ENCODE measurements around the gene HTR2A. TPM values are rescaled to one million over a fixed set of nuclear protein-coding genes. Genes with fewer than 3 reads are reported as not detected.

The HTR2A gene
- 1 to 10 TPM in 1 of 4 donors, under 1 TPM in 3; 0.11 to 1.1 (median 0.31) TPM for total RNA-seq
- polyA plus RNA-seq = 0.32 TPM
- long read RNA-seq, donor 1 = 0 reads
- long read RNA-seq, donor 2 = 0 reads
- long read RNA-seq, donor 3 = 0 reads
- long read RNA-seq, donor 4, full-length matches to known transcripts = 1 of 1 reads
- long read RNA-seq, donor 4, partial matches to known transcripts = 0 of 1 reads
- long read RNA-seq, donor 4, other reads (novel, unspliced or antisense) = 0 of 1 reads

GRCh38 chr13:46896341-46897137, at the start of gene HTR2A:
Gene HTR2A (minus strand): TSS chr13:46897053. CDS start chr13:46895906, 1,147 bp downstream.
- ATAC-seq (peak; percentile 55 to 65), DNase-seq (peak; percentile 48 to 82 (median 66))
- Histone ChIP-seq H3K9me3 (ENCODE audit: control insufficient read depth, low read length) (no peaks in the 10 kb centered on the region), H3K4me3 (ENCODE audit: low read length) (peak within 1 kb of the TSS; percentile 31), H3K27ac (ENCODE audit: low read length) (no peak within 1 kb of the TSS), H3K27me3 (ENCODE audit: control insufficient read depth, insufficient read depth) (no peaks in the 10 kb centered on the region), H3K4me1 (ENCODE audit: control insufficient read depth, insufficient read depth, low read length) (no peaks in the 10 kb centered on the region)
- intact Hi-C loops (cut with DNase I) = no loop called here
- WGBS = 17% methylated on average over 13 of the region's 13 CpGs

- WGBS = 93% methylated on average over 4 of the region's 4 CpGs
- Histone ChIP-seq H3K4me3 (ENCODE audit: low read length) (no peak overlapping the region), H3K9me3 (ENCODE audit: control insufficient read depth, low read length) (no peaks in the 10 kb centered on the region), H3K27me3 (ENCODE audit: control insufficient read depth, insufficient read depth) (no peaks in the 10 kb centered on the region), H3K4me1 (ENCODE audit: control insufficient read depth, insufficient read depth, low read length) (no peaks in the 10 kb centered on the region), H3K27ac (ENCODE audit: low read length) (no peak overlapping the region)
- no peak for DNase-seq
- intact Hi-C loops (cut with DNase I) = no loop called here
- ATAC-seq = no peak
Observed at GRCh38 chr13:46936525-46936924, 39.7 kb upstream of the HTR2A start.

- WGBS = 64% methylated on average over 1 of the region's 1 CpG
- no peaks in the 10 kb centered on the region for H3K4me1 ChIP-seq (ENCODE audit: control insufficient read depth, insufficient read depth, low read length)
- intact Hi-C loops (cut with DNase I) = no loop called here
- H3K27ac ChIP-seq (ENCODE audit: low read length) = no peak overlapping the region
- H3K4me3 ChIP-seq (ENCODE audit: low read length) = no peak overlapping the region
- DNase-seq = no peak
- no peak for ATAC-seq
- H3K9me3 ChIP-seq (ENCODE audit: control insufficient read depth, low read length) = no peaks in the 10 kb centered on the region
- H3K27me3 ChIP-seq (ENCODE audit: control insufficient read depth, insufficient read depth) = no peaks in the 10 kb centered on the region
Observed at GRCh38 chr13:46934749-46935148, 37.9 kb upstream of the HTR2A start.

GRCh38 chr13:46926916-46927590, 30.2 kb upstream of the HTR2A start:
- Histone ChIP-seq H3K27me3 (ENCODE audit: control insufficient read depth, insufficient read depth) (no peaks in the 10 kb centered on the region), H3K4me1 (ENCODE audit: control insufficient read depth, insufficient read depth, low read length) (no peaks in the 10 kb centered on the region), H3K9me3 (ENCODE audit: control insufficient read depth, low read length) (no peaks in the 10 kb centered on the region), H3K4me3 (ENCODE audit: low read length) (no peak overlapping the region), H3K27ac (ENCODE audit: low read length) (no peak overlapping the region)
- intact Hi-C loops (cut with DNase I) = no loop called here
- WGBS = 70% methylated on average over 5 of the region's 5 CpGs
- ATAC-seq (no peak), DNase-seq (no peak)

- ATAC-seq = no peak
- no peaks in the 10 kb centered on the region for H3K27me3 ChIP-seq (ENCODE audit: control insufficient read depth, insufficient read depth)
- no peaks in the 10 kb centered on the region for H3K9me3 ChIP-seq (ENCODE audit: control insufficient read depth, low read length)
- no peak overlapping the region for H3K4me3 ChIP-seq (ENCODE audit: low read length)
- WGBS = 86% methylated on average over 1 of the region's 1 CpG
- H3K27ac ChIP-seq (ENCODE audit: low read length) = no peak overlapping the region
- H3K4me1 ChIP-seq (ENCODE audit: control insufficient read depth, insufficient read depth, low read length) = no peaks in the 10 kb centered on the region
- intact Hi-C loops (cut with DNase I) = no loop called here
- DNase-seq = no peak
Observed at GRCh38 chr13:46925486-46925885, 28.6 kb upstream of the HTR2A start.

GRCh38 chr13:46914341-46914740, 17.5 kb upstream of the HTR2A start:
- DNase-seq (no peak), ATAC-seq (no peak)
- Histone ChIP-seq H3K27ac (ENCODE audit: low read length) (no peak overlapping the region), H3K4me3 (ENCODE audit: low read length) (no peak overlapping the region), H3K27me3 (ENCODE audit: control insufficient read depth, insufficient read depth) (no peaks in the 10 kb centered on the region), H3K4me1 (ENCODE audit: control insufficient read depth, insufficient read depth, low read length) (no peaks in the 10 kb centered on the region), H3K9me3 (ENCODE audit: control insufficient read depth, low read length) (no peaks in the 10 kb centered on the region)
- WGBS = 56% methylated on average over 2 of the region's 2 CpGs
- intact Hi-C loops (cut with DNase I) = no loop called here

- DNase-seq (no peak), ATAC-seq (no peak)
- H3K27me3 ChIP-seq (ENCODE audit: control insufficient read depth, insufficient read depth) = no peaks in the 10 kb centered on the region
- H3K9me3 ChIP-seq (ENCODE audit: control insufficient read depth, low read length) = no peaks in the 10 kb centered on the region
- no peak overlapping the region for H3K27ac ChIP-seq (ENCODE audit: low read length)
- 81% methylated on average over 1 of the region's 1 CpG for WGBS
- no peak overlapping the region for H3K4me3 ChIP-seq (ENCODE audit: low read length)
- intact Hi-C loops (cut with DNase I) = no loop called here
- no peaks in the 10 kb centered on the region for H3K4me1 ChIP-seq (ENCODE audit: control insufficient read depth, insufficient read depth, low read length)
Observed at GRCh38 chr13:46913757-46914156, 16.9 kb upstream of the HTR2A start.

GRCh38 chr13:46909042-46909441, 12.2 kb upstream of the HTR2A start:
- intact Hi-C loops (cut with DNase I) = no loop called here
- H3K27ac ChIP-seq (ENCODE audit: low read length) = no peak overlapping the region
- H3K9me3 ChIP-seq (ENCODE audit: control insufficient read depth, low read length) = no peaks in the 10 kb centered on the region
- H3K27me3 ChIP-seq (ENCODE audit: control insufficient read depth, insufficient read depth) = no peaks in the 10 kb centered on the region
- no peak for DNase-seq
- 70% methylated on average over 3 of the region's 3 CpGs for WGBS
- ATAC-seq = no peak
- no peaks in the 10 kb centered on the region for H3K4me1 ChIP-seq (ENCODE audit: control insufficient read depth, insufficient read depth, low read length)
- no peak overlapping the region for H3K4me3 ChIP-seq (ENCODE audit: low read length)

- WGBS = 63% methylated on average over 2 of the region's 2 CpGs
- Histone ChIP-seq H3K9me3 (ENCODE audit: control insufficient read depth, low read length) (no peaks in the 10 kb centered on the region), H3K27me3 (ENCODE audit: control insufficient read depth, insufficient read depth) (no peaks in the 10 kb centered on the region), H3K4me1 (ENCODE audit: control insufficient read depth, insufficient read depth, low read length) (no peaks in the 10 kb centered on the region), H3K27ac (ENCODE audit: low read length) (no peak overlapping the region), H3K4me3 (ENCODE audit: low read length) (no peak overlapping the region)
- DNase-seq (no peak), ATAC-seq (no peak)
- intact Hi-C loops (cut with DNase I) = no loop called here
Observed at GRCh38 chr13:46908501-46908900, 11.6 kb upstream of the HTR2A start.

- Histone ChIP-seq H3K4me3 (ENCODE audit: low read length) (no peak overlapping the region), H3K9me3 (ENCODE audit: control insufficient read depth, low read length) (no peaks in the 10 kb centered on the region), H3K4me1 (ENCODE audit: control insufficient read depth, insufficient read depth, low read length) (no peaks in the 10 kb centered on the region), H3K27me3 (ENCODE audit: control insufficient read depth, insufficient read depth) (no peaks in the 10 kb centered on the region), H3K27ac (ENCODE audit: low read length) (no peak overlapping the region)
- ATAC-seq (no peak), DNase-seq (no peak)
- intact Hi-C loops (cut with DNase I) = no loop called here
Observed at GRCh38 chr13:46906405-46906804, 9.6 kb upstream of the HTR2A start.

GRCh38 chr13:46905249-46905648, 8.4 kb upstream of the HTR2A start:
- Histone ChIP-seq H3K27me3 (ENCODE audit: control insufficient read depth, insufficient read depth) (no peaks in the 10 kb centered on the region), H3K27ac (ENCODE audit: low read length) (no peak overlapping the region), H3K4me1 (ENCODE audit: control insufficient read depth, insufficient read depth, low read length) (no peaks in the 10 kb centered on the region), H3K4me3 (ENCODE audit: low read length) (no peak overlapping the region), H3K9me3 (ENCODE audit: control insufficient read depth, low read length) (no peaks in the 10 kb centered on the region)
- ATAC-seq = no peak
- WGBS = 66% methylated on average over 3 of the region's 3 CpGs
- intact Hi-C loops (cut with DNase I) = no loop called here
- no peak for DNase-seq
